ENCODE measurements around the gene HS1BP3. TPM values are rescaled to one million over a fixed set of nuclear protein-coding genes. Genes with fewer than 3 reads are reported as not detected.

HS1BP3 gene
- total RNA-seq, 1 experiment from 2014 or later: 19.6 TPM

DNA sequence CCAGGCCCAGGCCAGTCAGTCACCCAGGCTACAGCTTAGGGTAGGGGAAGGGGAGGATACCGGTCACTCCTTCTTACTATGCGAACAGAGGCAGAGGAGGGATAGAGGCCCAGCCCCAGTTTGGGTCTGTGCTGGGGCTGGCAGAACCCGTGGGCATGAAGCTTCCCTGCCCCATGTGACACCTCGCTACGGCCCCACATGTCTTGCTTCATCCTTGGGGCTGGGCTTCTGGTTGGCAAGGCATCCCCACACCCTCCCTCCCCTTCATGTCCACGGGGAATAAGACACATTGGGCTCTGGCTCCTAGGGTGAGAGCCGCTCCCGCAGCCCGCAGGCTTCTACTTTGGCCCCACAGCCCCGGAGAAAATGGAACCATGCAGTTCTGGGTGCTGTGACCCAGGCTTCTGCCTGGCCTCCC is 32.4 kb downstream of the HS1BP3 start:
- H4K20me1 ChIP-seq (ENCODE audit: low read length): no peaks in the 10 kb centered on the region
- H2AFZ ChIP-seq (ENCODE audit: low read length): 0 out of 2 replicates have a peak overlapping the region, but pooled peaks have one; percentile 24
- CTCF ChIA-PET: no interaction called here
- H3K36me3 ChIP-seq (ENCODE audit: low read depth, low read length): no peaks in the 10 kb centered on the region
- POLR2A ChIA-PET (ENCODE audit: unreplicated experiment): interaction anchor here (1.7 kb wide), 1 partner anchor 171 kb away, joined by 14 read pairs; the partner anchor contains the start of gene RHOB
- H3K79me2 ChIP-seq (ENCODE audit: low read length): no peaks in the 10 kb centered on the region
- peak; percentile 8; the same call in 1 of the 2 replicates for ATAC-seq
- peak overlapping the region; percentile 81 for H3K9ac ChIP-seq (ENCODE audit: low read length)
- BruUV-seq (replicated peaks): no TSS peak
- H3K9me3 ChIP-seq (ENCODE audit: low read length): no peaks in the 10 kb centered on the region
- TF ChIP-seq, protein P1, sequence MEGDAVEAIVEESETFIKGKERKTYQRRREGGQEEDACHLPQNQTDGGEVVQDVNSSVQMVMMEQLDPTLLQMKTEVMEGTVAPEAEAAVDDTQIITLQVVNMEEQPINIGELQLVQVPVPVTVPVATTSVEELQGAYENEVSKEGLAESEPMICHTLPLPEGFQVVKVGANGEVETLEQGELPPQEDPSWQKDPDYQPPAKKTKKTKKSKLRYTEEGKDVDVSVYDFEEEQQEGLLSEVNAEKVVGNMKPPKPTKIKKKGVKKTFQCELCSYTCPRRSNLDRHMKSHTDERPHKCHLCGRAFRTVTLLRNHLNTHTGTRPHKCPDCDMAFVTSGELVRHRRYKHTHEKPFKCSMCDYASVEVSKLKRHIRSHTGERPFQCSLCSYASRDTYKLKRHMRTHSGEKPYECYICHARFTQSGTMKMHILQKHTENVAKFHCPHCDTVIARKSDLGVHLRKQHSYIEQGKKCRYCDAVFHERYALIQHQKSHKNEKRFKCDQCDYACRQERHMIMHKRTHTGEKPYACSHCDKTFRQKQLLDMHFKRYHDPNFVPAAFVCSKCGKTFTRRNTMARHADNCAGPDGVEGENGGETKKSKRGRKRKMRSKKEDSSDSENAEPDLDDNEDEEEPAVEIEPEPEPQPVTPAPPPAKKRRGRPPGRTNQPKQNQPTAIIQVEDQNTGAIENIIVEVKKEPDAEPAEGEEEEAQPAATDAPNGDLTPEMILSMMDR (conservative IDR thresholded peaks at IDR 0.05; ENCODE audit: low read depth, low read length): no peak
- no peak for TF ChIP-seq EZH2phosphoT487 (IDR thresholded peaks at IDR 0.05; ENCODE audit: borderline replicate concordance, low read length)
- TF ChIP-seq EZH2 (IDR thresholded peaks at IDR 0.05; ENCODE audit: low read length, unreplicated experiment): no peak
- H3K4me3 ChIP-seq (ENCODE audit: low read length): no peak overlapping the region
- no peaks in the 10 kb centered on the region for H3K9me2 ChIP-seq (replicated peaks; ENCODE audit: low read length)
- H3F3A ChIP-seq (ENCODE audit: low read length, unreplicated experiment): no peaks in the 10 kb centered on the region
- H3K27me3 ChIP-seq (ENCODE audit: low read length): no peaks in the 10 kb centered on the region
- peaks cover 25% of the 10 kb centered on the region for H3K4me1 ChIP-seq (ENCODE audit: insufficient read depth, low read length)
- H3K4me2 ChIP-seq (ENCODE audit: low read length): peak overlapping the region; percentile 58
- no peak for DNase-seq
- peak overlapping the region; percentile 86 for H3K27ac ChIP-seq (ENCODE audit: low read length)
- intact Hi-C loops (cut with micrococcal nuclease): no loop called here

DNA sequence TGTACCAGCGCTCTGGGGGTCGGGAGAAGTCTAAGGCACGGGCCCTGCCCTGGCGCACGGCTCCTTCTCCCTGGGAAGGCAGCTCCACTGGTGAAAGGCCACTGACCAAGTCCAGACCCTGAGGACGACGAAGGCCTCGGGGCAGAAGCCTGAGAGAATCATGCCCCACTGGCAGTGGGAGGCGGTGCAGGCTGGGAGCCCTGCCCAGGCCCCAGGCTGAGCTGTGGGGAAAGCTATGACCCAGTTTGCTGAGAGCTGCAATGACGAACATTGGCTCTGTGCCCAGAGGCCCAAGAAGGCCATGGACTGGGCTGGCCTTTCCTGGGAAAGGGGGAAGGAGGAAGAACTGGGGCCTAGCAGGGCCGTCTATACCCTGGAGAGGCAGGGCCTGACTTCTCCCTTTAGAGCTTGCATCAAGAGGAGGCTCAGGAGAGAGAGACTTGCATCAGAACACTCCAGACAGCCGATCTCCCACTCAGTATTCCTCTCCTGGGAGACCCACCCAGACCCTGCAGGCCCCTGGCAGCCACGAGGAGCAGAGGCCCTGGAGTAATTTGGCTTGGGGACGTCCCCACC is 32.9 kb downstream of the HS1BP3 start:
- H3K9me3 ChIP-seq (ENCODE audit: low read length): no peaks in the 10 kb centered on the region
- CTCF ChIA-PET: no interaction called here
- POLR2A ChIA-PET (ENCODE audit: unreplicated experiment): interaction anchor here (1.7 kb wide), 1 partner anchor 171 kb away, joined by 14 read pairs; the partner anchor contains the start of gene RHOB
- no peaks in the 10 kb centered on the region for H3K27me3 ChIP-seq (ENCODE audit: low read length)
- H3K4me3 ChIP-seq (ENCODE audit: low read length): no peak overlapping the region
- ATAC-seq (peak; percentile 94), DNase-seq (peak; percentile 95)
- no peaks in the 10 kb centered on the region for H3K9me2 ChIP-seq (replicated peaks; ENCODE audit: low read length)
- peaks cover 25% of the 10 kb centered on the region for H3K4me1 ChIP-seq (ENCODE audit: insufficient read depth, low read length)
- peak overlapping the region; percentile 58 for H3K4me2 ChIP-seq (ENCODE audit: low read length)
- H3K79me2 ChIP-seq (ENCODE audit: low read length): no peaks in the 10 kb centered on the region
- no peaks in the 10 kb centered on the region for H3K36me3 ChIP-seq (ENCODE audit: low read depth, low read length)
- no peaks in the 10 kb centered on the region for H3F3A ChIP-seq (ENCODE audit: low read length, unreplicated experiment)
- 0 out of 2 replicates have a peak overlapping the region, but pooled peaks have one; percentile 24 for H2AFZ ChIP-seq (ENCODE audit: low read length)
- H3K27ac ChIP-seq (ENCODE audit: low read length): peak overlapping the region; percentile 86
- intact Hi-C loops (cut with micrococcal nuclease): no loop called here
- TF ChIP-seq EZH2 (IDR thresholded peaks at IDR 0.05; ENCODE audit: low read length, unreplicated experiment): no peak
- TF ChIP-seq, protein P1 (conservative IDR thresholded peaks at IDR 0.05; ENCODE audit: low read depth, low read length): peak; percentile 32; the same call in 1 of the 2 replicates
- H3K9ac ChIP-seq (ENCODE audit: low read length): peak overlapping the region; percentile 81
- BruUV-seq (replicated peaks): no TSS peak
- no peaks in the 10 kb centered on the region for H4K20me1 ChIP-seq (ENCODE audit: low read length)

DNA sequence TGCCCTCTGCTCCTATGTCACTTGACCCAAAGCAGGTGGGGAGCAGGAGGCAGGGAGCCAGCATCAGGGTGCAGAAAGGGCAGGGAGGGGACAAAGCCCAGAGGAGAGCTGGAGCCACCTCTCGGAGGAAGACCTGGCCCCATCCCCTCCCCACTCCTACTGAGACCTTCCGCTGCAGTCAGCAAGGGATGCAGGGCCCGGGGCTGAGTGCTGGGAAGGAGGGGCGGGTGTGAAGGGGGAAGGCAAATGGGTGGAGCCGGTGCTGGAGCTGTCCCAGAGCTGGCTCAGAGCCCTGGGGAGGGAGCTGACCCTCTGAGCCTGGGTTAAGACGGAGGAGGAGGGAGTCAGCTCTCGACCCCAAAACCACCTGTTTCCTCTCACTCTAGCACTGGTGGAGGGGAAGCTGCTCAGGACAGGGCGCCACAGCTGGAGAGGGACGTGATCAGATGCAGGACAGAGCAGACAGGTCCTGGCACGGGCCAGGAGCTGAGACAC is 33.8 kb downstream of the HS1BP3 start:
- Histone ChIP-seq H3K27ac (ENCODE audit: low read length) (peak overlapping the region; percentile 86), H4K20me1 (ENCODE audit: low read length) (no peaks in the 10 kb centered on the region), H3K4me3 (ENCODE audit: low read length) (no peak overlapping the region), H3K27me3 (ENCODE audit: low read length) (no peaks in the 10 kb centered on the region), H3K9ac (ENCODE audit: low read length) (peak overlapping the region; percentile 56), H3K79me2 (ENCODE audit: low read length) (no peaks in the 10 kb centered on the region), H3K9me3 (ENCODE audit: low read length) (no peaks in the 10 kb centered on the region), H3K9me2 (replicated peaks; ENCODE audit: low read length) (no peaks in the 10 kb centered on the region), H3F3A (ENCODE audit: low read length, unreplicated experiment) (no peaks in the 10 kb centered on the region), H3K4me2 (ENCODE audit: low read length) (peak overlapping the region; percentile 58; the same call in 1 of the 2 replicates), H2AFZ (ENCODE audit: low read length) (no peak overlapping the region), H3K36me3 (ENCODE audit: low read depth, low read length) (no peaks in the 10 kb centered on the region), H3K4me1 (ENCODE audit: insufficient read depth, low read length) (peaks cover 25% of the 10 kb centered on the region)
- no peak for ATAC-seq
- intact Hi-C loops (cut with micrococcal nuclease): no loop called here
- no peak for DNase-seq
- TF ChIP-seq, protein P1 (conservative IDR thresholded peaks at IDR 0.05; ENCODE audit: low read depth, low read length): no peak
- no peak for TF ChIP-seq EZH2phosphoT487 (IDR thresholded peaks at IDR 0.05; ENCODE audit: borderline replicate concordance, low read length)
- TF ChIP-seq EZH2 (IDR thresholded peaks at IDR 0.05; ENCODE audit: low read length, unreplicated experiment): no peak
- no TSS peak for BruUV-seq (replicated peaks)
- POLR2A ChIA-PET (ENCODE audit: unreplicated experiment): interaction anchor here (1.7 kb wide), 1 partner anchor 170 kb away, joined by 14 read pairs; the partner anchor contains the start of gene RHOB
- CTCF ChIA-PET: no interaction called here

All from PC-3 (cell line).